Erythroblast (primary cell): ENCODE results near the gene HTRA2.

Experiments used
- GATA1 ChIP-seq: IDR thresholded peaks from 2 replicates; pipeline ENCODE4 v1.6.1; 2011; ENCODE audit warnings: low read depth, mild to moderate bottlenecking, control low read depth, low read length, moderate library complexity
- POLR2A ChIP-seq: IDR thresholded peaks from 2 replicates; pipeline ENCODE4 v1.6.1; 2011; ENCODE audit warnings: mild to moderate bottlenecking, low read length

- TF ChIP-seq POLR2A = no peak
- TF ChIP-seq GATA1 = no peak
Observed at GRCh38 chr2:74501335-74502071, 28.2 kb upstream of the HTRA2 start.
